SHP77 (cell line): Measurements from ENCODE around the gene MICU1.
"Not testable (repeated sequence)": the region's sequence is repeated elsewhere in the genome, so short reads cannot be mapped to it uniquely, and the experiment has no call there.

Experiments used
- DNase-seq, 2 experiments: peaks; one replicate each; lab custom pipeline; 2025; lab: John Stamatoyannopoulos, UW

MICU1 gene

DNA sequence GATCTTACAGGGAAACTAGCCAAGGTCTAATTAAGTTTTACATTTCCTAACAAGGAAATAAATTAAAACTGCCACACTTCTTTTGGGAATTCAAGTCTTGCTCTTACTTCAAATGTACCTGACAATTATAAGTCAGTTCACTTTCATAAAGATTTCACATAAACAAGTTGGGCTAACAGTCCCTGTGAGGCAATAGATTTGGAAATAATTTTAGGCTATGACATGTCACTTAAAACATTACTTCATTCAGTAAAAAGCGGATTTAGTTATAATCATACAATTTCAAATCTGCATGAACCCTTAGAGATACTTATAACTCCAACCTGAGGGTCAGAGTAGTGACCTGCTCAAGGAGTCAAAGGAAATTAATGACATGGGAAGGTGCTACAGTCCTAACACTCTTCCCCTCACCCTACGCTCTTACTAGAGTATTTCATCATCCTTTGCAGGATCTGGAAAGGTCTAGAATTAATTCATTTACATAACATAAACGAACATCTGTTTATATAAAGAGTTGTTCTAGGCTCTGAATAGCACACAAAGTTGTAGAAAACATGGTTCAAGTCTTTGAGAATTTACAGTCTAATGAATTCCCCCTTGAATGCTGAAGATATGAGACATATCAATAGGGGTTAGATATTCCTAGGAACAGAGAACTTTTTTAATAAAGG, 238.8 kb downstream of the MICU1 start:
- no peak for DNase-seq

DNA sequence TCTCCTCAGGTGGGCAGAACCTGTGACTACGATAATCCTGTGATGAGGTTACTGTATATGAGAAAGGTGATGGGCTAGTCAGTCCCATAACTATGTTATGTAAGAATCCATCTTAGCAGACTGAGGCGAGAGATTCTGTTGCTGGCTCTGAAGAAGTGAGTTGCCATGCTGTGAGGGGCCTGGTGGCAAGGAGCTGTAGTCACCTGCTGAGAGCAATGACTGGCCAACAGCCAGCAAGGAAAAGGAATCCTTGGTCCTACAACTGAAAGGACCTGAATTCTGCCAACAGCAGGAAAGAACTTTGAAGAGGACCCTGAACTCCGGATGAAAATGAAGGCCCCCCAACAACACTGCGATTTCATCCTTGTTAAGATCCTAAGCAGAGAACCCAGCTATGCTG, 240.2 kb downstream of the MICU1 start:
- DNase-seq: no peak

GRCh38 chr10:72384982-72385381, 240.9 kb downstream of the MICU1 start:
- not testable (repeated sequence) for DNase-seq

GRCh38 chr10:72379776-72380175, 246.1 kb downstream of the MICU1 start:
- no peak for DNase-seq

GRCh38 chr10:72379062-72379461, 246.8 kb downstream of the MICU1 start:
- DNase-seq: no peak

DNA sequence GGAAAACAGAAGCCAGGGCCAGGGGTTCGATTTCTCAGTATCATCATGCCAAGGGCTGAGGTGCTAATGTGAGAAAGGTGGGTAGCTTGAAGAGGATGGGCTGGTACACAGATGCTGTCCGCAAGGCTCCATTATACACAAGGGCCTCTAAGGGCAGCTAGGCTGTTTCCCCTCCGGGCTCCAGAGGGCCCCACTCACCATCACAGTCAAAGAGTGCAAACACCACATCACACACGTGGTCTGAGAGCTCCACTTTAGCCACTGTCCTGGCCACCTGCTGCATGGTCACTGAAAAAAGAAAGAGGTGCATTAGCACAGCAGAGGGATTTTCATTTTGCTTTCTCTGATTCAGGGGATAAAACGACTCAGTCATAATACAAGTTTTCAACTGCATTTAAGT, 250.3 kb downstream of the MICU1 start:
- DNase-seq: no peak

- DNase-seq: no peak
Observed at GRCh38 chr10:72375173-72375572, 250.7 kb downstream of the MICU1 start.

- DNase-seq: no peak
Observed at GRCh38 chr10:72370201-72370722, 255.6 kb downstream of the MICU1 start.

- no peak for DNase-seq
Observed at GRCh38 chr10:72367301-72367960, 258.4 kb downstream of the MICU1 start.

- no peak for DNase-seq
Observed at GRCh38 chr10:72365106-72365895, 260.6 kb downstream of the MICU1 start.

- peak; percentile 55 for DNase-seq
Observed at GRCh38 chr10:72364239-72364777, 261.6 kb downstream of the MICU1 start.

- no peak for DNase-seq
Observed at GRCh38 chr10:72356987-72357386, 268.9 kb downstream of the MICU1 start.

GRCh38 chr10:72356115-72356514, 269.8 kb downstream of the MICU1 start:
- DNase-seq: no peak

- no peak for DNase-seq
Observed at GRCh38 chr10:72355214-72355555, 270.7 kb downstream of the MICU1 start.

DNA sequence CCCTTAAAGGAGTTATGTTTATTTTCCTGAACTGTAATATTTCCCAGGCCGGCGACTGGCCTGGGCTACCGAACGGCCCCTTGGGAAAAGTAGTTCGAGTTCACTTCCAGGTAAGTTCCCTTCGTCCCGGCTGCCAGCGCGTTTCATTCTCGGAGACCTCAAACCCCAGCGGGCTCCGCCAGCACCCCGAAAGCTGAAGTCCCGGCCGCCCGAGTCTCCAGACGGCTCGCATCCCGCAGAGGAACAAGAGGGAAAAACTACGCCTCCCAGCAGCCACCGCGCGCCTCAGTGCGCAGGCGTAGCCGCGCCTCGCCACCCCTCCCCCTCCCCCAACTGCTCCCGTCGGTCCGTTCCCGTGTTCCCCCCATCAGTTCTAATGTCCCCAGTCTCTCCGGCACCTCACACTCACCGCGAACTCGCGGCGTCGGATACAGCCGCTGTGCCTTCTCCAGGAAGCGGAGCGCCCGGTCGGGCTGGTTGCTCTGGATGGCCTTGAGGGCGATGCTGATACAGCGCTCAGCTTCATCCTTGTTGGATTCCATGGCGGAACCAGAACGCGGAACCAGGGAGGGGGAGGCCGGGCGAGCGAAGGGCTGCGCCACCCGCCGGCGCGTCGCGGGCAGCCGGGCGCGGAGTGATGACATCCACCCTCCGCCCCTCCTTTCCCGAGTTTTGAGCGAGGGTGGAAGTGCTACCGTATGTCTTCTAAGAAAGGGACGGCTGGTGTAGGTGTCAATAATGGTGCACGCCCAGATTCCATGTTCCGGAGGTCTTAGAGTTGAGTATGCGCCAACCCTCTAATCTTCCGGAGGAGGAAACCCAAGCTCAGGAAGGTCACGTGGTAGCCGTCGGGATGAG, 271.3 kb downstream of the MICU1 start, which contains the start of gene DNAJB12:
Gene DNAJB12, minus strand, starts transcription at position 564 of the 858 bp plus-strand sequence. Its CDS starts 22 bp downstream, at position 542.
- peak; percentile 77 to 85 for DNase-seq

DNA sequence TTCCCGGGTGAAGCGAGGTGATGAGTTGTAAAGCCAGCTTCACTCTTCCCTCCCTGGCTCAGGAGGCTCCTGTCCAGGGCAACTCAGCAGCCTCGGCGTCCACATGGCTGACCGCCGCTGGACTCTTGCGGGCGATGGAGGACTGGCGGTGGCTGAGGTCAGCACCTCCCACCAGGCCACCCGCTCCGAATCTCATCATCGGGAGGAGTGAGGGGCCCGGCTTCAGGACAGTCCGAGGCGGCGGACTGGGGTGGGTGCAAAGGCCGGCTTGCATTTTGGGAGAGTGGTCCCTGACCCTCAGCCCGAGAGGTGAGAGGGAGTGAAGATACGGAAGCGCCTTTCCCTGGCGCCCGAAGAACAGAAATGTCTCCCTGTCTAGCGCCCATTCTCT, 271.9 kb downstream of the MICU1 start:
- no peak for DNase-seq

- no peak for DNase-seq
Observed at GRCh38 chr10:72353028-72353964, 272.6 kb downstream of the MICU1 start.

GRCh38 chr10:72351479-72351878, 274.4 kb downstream of the MICU1 start:
- DNase-seq: no peak

- no peak for DNase-seq
Observed at GRCh38 chr10:72349438-72349837, 276.4 kb downstream of the MICU1 start.

DNA sequence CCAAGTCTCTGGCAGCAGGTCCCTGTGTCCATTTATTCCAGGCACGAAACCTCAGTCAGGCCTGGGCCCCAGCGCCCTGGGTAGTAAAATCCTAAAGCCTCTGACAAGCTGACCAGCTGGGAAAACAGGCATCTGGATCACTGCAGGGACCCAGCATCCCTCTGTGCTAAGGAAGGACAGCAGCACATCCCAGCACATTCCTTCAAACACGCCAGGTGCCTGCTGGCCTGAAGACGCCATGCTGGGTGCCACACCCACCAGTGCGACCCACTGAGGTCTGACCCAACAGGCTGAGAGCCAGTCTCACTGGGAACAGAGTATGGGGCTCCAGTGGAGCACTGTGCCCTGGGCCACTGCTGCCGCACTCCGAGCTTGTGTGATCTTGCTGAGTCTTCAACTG, 277.6 kb downstream of the MICU1 start:
- DNase-seq: no peak
